HG03354 (cell line): Measurements from ENCODE around the gene NRARP.

ENCODE experiments used
- ATAC-seq: cut with Tn5 transposase; IDR thresholded peaks from one replicate; pipeline ENCODE4 v1.9.1; 2021; ENCODE audit warnings: mild to moderate bottlenecking; ENCODE audit not compliant: unreplicated experiment, poor library complexity, severe bottlenecking

The NRARP gene

DNA sequence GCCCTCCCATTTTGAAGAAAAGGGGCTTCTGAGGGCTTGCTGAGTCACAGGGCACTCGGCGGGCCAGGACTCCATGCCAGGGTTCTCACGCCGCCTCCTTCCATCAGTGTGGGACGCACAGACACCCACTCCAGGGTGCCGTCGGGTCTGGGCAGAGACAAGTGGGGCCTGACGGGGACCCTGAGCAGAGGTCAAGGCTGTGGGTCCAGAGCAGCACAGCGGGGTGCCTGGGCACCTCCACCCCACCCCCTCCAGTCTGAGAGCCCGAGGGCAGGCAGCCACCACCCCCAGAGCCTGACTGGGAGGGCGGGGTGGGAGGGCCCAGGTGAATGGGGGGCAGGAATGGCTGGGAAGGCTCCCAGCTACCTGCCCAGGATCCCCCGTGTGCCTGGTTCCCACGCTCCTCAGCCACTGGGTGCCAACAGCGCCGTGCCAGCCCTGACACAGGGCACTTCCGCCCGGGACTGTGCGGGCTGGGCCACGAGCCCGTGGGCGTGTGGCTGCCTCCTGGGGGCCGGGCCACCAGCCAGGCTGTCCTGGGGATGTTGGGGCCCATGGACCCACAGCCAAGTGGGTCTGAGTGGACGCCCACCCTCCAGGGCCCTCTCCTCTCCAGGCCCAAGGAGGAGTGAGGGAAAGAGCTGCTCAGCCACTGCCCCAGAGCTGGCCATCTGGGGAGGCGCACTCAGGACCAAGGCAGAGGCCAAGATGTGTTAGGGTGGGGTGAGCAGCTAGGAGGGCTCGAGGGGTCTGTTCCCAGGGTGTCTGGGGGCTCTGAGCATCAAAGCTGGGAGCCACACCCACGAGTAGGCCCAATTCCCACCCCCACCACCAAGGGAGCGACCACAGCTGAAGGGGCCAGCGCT lies 10.1 kb upstream of the NRARP start:
- ATAC-seq = no peak

DNA sequence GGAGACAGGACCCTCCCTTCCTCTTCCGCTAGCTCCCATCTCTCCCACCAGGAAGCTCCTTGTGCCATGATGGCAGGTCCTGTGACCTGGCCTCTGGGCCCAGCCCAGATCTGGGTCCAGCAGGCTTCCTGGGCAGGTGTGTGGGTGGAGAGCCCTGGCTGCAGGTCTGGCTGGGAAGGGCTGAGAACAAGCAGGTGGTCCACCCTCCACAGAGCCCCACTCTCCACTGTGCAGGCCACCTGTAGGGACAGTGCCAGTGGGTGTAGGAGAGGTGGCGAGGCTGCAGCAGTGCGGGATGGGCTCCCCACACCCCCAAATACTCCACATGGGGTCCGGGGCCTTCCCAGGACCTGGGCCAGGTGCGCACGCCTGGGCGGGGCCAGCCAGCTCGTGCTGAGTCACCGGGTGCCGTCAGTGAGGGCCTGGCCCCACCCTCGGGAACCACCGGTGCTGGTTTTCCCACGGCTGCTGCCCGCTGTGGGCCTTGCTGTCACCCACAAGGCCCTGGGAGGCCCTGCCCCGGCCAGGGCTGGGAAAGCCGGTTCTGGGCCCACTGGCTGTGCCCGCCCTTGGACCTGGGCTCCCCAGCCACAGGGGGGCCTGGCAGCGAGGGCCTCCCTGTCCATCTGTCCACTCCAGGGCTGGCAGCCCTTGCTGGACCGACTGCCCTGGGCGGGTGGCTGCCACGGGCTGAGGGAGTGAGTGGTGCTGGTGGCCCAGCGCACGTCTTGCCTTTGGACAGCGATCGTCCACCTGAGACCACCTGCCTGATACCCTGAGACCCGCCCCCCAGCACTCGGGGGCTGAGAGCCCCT lies 9.3 kb upstream of the NRARP start:
- ATAC-seq = no peak

DNA sequence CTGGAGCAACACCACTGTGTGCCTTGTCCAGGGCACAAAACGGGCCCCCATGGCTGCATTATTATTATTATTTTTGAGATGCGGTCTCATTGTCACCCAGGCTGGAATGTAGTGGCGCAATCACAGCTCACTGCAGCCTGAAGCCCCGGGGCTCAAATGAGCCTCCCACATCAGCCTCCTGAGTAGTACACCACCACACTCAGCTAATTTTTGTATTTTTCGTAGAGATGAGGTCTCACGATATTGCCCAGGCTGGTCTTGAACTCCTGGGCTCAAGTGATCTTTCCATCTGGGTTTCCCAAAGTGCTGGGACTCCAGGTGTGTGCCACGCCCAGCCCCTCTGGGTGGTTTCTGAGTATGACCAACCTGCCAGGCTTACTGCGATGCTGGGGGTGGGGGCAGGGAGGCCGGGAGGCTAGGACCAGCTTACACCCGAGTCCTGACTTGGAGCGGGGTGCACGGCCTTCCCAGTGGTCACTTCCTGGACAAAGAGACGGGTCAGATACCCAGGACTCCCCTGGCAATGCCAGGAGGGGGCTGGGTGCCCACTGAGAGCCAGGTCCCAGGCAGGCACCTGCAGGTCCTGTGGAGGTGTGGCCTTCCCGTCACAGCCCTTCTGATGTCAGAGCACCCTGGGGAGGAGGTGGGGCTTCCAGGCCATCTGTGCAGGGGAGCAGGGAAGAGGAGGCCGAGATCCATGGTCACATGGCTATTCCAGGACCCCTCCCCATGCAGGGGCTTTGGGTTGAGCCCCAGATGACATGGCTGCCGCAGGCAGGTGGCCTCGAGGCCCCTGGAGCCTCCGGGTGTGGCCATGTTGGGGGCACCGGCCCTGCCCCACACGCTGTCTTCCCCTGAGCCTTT lies 8.3 kb upstream of the NRARP start:
- ATAC-seq = no peak

DNA sequence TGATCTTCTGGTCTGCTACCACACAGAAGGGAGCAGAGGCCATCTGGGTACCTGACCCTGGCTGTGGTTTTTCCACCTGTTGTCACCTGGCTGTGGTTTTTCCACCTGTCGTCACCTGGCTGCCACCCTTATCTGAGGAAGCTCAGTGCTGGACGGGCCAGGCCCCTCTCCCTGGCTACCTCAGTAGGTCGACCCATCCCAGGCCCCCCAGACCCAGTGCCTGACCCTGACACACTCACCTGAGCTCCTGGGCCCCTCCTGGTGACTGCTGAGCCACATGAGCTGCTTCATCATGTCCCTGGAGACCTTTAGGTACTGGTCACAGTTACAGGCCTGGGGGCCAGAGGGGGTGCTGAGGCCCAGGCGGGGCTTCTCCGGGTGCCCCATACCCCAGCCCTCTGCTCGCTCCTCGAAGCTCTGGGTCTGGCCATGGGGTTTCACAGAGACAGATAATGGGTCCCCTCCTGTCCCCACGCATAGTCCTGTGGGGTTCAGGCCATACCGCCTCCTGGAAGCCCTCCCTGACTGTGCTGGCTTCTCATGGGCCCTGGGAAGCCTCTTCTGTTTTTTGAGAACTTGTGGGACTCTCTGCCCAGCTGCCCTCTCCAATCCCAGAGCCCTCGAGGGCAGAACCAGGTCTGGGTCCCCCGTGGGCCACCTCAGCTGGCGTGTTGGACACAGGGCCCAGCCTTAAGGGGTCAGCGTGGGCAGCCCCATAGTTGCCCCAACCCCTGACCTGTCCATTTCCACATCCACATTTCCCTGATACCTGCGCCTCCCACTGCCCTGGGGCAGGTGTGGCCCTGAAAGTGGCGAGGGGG lies 7.5 kb upstream of the NRARP start:
- ATAC-seq = no peak

DNA sequence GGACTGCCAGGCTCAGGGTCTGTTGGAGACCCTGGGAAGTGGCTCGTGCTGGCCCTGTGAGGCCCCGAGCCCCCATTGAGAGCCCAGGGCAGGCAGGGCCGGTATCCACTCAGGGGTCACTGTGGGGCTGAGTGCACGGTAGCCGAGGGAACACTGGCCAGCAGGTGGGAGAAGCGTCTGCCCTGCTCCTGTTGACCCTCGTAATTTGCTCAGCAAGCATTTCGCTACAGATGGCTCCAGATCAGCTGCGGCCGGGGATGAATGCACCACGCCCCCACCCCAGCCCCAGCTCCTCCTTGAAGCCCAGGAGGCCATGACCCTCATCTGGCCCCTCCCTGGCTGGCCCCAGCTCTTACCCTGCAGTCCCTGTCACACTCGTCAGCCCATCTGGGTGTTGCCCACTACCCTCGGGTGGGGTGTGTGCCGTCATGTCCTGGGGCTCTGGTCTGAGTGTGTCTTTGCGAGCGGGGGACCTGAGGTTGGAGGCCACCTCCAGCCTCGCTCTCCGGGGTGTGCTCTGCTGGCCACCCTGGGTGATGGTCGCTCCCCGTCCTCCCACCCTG lies 6.1 kb upstream of the NRARP start:
- no peak for ATAC-seq

DNA sequence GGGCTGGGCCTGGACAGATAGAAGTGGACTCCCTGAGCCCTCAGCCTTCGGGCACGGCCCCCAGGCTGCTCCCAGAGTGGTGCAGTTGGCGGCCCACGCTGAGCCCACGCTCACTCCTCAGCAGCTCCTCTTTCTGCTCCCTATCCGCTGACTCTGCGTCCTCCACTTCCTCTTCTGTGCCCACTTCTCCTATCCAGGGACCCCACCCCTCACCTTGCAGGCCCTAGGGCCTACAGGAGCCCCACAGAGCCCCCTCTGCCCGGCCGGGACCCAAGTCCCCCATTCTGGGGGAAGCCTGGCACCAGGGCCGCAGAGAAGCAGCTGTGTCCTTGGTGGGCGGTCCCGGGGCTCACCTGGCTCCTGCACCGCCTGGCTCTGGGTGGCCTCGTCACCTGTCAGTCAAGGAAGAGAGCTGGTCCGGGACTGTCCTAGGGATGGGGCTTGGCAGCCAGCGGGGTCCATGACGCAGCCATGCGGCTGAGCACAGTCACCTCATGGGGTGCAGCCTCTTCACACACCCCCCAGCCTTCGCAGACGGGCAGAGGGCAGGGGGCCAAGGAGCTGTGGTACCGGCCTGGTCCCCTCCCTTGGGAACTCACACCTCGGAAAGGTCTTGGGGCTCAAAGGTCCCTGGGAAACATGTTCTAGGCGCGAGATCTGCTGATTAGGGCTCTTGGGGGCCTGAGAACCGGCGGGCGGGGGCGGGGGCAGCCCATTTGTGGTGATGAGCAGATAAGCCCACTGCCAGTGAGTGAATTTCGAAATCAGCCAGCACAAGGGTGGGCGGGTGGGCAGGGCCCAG lies 5.4 kb upstream of the NRARP start:
- ATAC-seq = no peak

DNA sequence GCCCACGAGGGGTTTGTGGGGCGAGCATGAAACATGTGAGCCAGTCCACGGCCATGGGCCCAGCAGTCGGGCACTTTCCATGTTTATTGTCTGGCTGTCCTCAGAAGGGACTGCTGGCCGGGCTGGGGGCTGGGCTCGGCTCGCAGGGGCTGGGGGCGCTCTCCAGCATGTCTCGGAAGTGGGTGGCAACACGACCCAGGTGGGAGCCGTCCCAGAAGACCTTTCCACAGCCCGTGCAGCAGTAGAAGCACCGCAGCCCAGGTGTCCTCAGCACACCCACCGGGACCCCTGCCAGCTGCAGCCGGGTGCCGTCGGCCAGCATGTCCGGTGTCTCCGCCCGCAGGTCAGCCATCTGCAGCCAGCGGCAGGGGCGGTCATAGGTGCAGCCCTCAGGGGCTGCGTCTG lies 4.8 kb upstream of the NRARP start:
- no peak for ATAC-seq

DNA sequence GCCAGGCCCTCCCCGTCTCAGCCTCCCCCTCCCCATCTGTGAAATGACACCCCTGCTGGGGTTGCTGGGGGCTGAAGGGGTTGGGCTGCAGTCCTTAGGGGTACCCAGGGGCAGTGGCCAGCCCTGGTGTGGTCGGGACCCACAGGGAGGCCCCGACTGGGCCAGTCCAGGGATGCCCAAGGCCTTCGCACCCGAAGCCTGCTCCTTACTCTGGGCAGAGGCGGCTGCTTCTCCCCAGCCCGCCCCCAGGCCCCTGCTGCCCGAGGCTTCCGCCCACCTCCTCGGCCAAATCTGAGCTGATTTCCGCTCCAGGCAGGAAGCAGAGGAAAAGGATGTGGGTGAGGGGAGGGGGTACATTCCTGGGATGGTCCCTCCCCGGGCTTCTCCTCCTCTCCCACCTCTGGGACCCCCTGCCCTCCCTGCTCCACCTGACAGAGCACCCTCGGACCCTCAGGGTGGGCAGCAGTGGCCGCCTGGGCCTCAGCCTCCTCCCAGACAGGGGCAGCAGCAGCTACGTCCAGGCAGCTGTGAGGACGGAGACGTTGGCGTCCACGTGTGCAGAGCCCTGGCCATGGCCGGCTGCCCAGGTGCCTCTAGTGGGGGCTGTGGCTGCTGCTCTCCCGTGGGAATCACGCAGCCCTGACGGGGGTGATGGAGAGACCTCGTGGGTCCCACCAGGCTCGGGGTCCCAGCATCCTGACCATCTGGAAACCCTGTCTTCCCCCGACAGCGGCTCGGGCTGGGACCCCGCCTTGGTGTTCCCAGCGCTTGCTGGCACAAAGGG lies 4.2 kb upstream of the NRARP start:
- no peak for ATAC-seq

DNA sequence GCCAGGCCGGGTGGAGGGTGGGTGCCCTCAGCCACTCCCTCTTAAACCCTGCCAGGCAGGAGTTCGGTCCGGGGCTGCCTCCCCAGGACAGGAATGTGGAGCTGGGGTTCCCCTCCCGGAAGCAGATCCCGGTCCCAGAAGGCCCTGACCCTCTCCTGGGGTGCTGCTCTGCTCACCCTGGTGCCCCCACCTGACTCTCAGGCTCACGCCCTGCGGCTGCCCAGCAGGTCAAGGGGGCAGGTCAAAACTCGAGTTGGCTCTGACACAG lies 3.7 kb upstream of the NRARP start:
- ATAC-seq = no peak

DNA sequence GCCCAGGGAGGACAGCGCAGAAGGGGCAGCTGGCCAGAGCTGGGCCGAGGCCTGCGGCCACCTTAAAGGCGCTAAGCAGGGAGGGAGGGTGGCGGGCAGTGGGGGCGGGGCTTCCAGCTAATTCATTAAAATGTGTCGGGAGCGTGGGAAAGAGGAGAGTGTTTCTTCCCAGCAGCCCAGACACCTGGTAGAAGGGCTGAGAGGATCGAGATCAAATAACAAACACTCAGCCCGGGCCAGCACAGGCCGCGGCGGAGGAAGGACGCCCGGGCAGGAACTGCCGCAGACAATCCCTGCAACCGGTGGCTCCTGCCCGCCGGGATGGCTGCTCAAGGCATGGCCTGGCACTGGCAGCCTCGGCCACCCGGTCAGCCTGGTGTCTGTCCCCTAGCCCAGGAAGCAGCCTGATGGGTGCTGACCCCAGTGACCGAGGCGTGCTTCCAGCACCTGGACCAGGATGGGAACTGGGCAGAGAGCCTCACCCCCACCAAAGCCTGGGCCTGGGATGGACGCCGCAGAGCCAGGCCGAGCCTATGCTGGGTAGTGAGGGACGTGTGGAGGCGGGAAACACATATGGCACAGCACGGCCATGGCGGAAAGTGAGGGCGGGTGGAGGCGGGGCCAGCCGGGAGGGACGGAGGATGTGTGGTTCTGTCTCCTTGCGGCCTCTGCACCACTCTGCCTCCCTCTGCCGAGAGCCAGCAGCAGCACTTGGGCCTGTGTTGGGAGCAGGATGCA lies 3.2 kb upstream of the NRARP start:
- no peak for ATAC-seq

DNA sequence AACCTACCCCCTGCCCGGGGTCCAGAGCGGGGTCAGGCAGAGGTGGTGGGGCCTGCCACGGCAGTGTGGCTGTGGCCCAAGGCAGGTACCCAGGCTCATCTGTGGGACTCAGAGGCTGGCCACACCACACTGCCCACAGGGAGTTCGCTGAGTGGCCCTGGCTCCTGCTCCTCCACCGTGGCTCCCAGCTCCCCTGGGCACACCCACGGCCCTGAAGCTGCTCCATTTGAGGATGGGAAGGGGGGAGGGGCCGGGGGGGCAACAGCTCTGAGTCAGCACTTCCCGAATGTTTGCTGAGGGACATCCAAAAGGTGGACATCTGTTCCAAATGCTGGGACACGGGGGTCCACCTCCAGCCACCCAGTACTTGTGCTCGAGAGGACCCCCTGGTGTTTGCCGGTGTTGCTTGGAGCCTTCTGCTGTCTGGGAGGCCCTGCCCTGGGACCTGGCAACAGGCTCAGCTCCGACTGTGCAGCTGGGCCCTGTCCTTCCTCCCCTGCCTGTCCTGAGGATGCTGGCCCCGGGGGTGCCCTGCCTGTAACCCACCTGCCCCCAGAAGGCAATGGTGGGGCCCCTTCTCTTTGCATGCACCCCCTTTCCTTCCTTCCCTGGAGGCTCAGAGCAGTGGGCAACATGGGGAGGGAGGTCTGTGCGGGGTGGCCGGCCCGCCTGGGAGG lies 2.5 kb upstream of the NRARP start:
- ATAC-seq = no peak

DNA sequence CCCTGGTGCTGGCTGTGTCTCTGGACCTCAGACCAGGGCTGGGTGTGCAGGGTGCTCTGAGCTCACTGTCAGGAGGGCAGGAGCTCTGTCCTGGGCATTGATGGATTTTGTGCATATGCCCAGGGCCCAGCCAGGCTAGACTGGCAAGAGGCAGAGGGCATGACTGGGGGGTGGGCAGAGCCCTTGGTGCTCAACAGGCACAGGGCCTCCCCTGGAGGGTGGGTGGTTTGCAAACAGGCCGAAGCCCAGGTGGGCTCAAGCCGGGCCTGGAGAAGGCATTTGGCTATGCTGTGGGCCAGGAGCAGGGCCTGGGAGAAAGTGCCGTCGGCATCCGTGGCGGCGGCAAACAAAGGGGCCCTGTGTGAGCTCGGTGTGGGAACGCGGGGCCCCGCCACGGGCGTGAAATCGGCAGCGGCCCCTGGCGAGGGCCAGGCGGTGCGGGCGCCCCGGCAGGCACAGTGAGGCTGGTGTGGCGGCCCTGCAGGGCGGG lies 1.9 kb upstream of the NRARP start:
- no peak for ATAC-seq

DNA sequence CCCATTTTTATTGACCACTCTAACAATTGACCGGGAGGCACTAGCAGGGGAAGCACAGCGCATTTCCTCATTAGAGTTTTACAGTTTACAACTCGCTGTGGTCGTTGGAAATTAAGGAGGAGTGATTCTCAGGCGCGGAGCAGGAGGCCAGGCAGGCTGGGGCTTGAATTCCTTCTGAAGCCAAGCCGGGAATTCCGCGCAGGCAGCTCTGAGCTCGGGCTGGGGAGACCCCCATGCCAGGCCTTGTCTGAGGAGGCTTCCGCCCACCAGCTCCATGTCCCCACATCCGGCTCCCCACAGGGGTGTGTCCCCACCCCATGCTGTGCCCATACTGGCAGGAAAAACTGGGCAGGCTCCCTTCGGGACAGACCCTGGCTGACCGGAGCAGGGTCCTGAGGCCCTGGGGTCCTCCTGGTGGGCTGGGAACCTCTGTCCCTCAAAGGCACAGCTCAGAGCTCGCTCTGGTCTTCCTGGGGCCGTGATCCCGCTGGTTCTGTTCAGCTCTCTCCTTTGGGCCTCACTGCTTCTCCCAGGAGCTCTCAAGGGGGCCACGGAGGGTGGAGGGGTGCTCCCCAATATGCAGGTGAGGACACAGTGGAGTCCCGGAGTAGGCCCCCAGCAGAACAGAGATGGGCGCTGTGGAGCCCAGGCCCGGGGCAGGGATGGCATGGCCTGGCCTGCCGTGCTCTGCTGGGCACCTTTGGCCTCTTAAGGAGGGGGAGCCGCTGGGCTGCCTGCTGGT lies 1.3 kb upstream of the NRARP start:
- no peak for ATAC-seq

DNA sequence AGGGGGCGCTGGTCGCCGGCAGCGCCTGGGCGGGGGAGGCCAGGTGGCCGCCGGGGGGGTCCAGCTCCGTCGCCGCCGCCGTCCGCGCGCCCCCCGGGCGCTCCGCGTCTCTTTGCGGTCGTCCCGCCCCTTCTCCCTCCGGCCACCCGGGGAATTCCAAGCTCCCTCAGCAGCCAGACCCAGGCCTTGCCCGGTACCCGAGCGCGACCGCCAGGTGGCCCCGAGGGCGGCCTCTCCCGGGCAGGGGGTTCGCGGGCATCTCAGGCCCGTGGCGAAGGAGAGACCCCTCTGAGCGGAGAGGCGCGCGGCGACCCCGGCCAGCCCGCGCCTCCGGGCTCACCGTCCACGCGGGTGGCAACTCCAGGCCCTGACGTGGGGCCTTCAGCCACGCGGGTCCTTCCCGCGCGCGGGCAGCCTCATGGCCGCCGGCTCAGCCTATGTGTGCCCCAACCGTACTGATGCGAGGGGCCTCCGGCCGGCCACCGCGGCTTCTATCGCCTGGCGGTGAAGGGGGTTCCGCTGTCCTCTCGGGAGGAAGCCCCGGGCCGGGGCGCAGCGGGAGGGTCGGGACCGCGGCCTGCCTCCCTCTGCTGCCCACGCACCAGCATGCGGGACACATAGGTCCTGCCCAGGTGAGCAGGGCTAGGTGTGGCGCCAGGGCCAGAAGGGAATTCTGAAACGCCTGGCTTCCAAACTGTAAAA lies 529 bp upstream of the NRARP start:
- peak; percentile 50 for ATAC-seq
